Trophoblast cell (in vitro differentiated cells and primary cell): ENCODE data around the gene GIMAP4.

Experiments used
- DNase-seq, 2 donors: peaks; one replicate each; pipeline ENCODE4 v3.0.0-alpha.2; 2016
- H2AFZ ChIP-seq: 2 replicates; pipeline ENCODE4 v1.6.1; 2013; ENCODE audit warnings: low read length, moderate library complexity, mild to moderate bottlenecking; ENCODE audit not compliant: insufficient read depth, poor library complexity
- H2AK5ac ChIP-seq: 2 replicates; pipeline ENCODE4 v1.6.1; 2013; ENCODE audit warnings: mild to moderate bottlenecking, low read length
- H2BK120ac ChIP-seq: 2 replicates; pipeline ENCODE4 v1.6.1; 2013; ENCODE audit warnings: low read length, mild to moderate bottlenecking, moderate library complexity; ENCODE audit not compliant: insufficient read depth, poor library complexity
- H2BK12ac ChIP-seq: 2 replicates; pipeline ENCODE4 v1.6.1; 2013; ENCODE audit warnings: mild to moderate bottlenecking, low read length, moderate library complexity
- H2BK5ac ChIP-seq: 2 replicates; pipeline ENCODE4 v1.6.1; 2013; ENCODE audit warnings: low read length, low read depth, moderate library complexity, mild to moderate bottlenecking; ENCODE audit not compliant: poor library complexity
- H3K14ac ChIP-seq: 2 replicates; pipeline ENCODE4 v1.6.1; 2013; ENCODE audit warnings: mild to moderate bottlenecking, low read length
- H3K18ac ChIP-seq: 2 replicates; pipeline ENCODE4 v1.6.1; 2013; ENCODE audit warnings: mild to moderate bottlenecking, low read length
- H3K23ac ChIP-seq: 2 replicates; pipeline ENCODE4 v1.6.1; 2013; ENCODE audit warnings: low read length
- H3K27ac ChIP-seq: 2 replicates; pipeline ENCODE4 v1.5.1; 2013; ENCODE audit warnings: low read depth, mild to moderate bottlenecking, inconsistent platforms, low read length, moderate library complexity
- H3K27me3 ChIP-seq: 2 replicates; pipeline ENCODE4 v1.6.1; 2013; ENCODE audit warnings: inconsistent platforms, mild to moderate bottlenecking, low read length, moderate library complexity; ENCODE audit not compliant: insufficient read depth
- H3K36me3 ChIP-seq, 2 experiments: 1 replicate in 1 of 2; 2 replicates in 1 of 2; pipeline ENCODE4 v1.6.1; 2013; ENCODE audit warnings: low read length in 2 of 2, mild to moderate bottlenecking in 2 of 2, moderate library complexity in 1 of 2; ENCODE audit not compliant: insufficient read depth in 2 of 2, control insufficient read depth in 1 of 2
- H3K4ac ChIP-seq: 2 replicates; pipeline ENCODE4 v1.6.1; 2013; ENCODE audit warnings: low read depth, mild to moderate bottlenecking, low read length, moderate library complexity
- H3K4me1 ChIP-seq, 2 experiments: 1 replicate in 1 of 2; 2 replicates in 1 of 2; pipeline ENCODE4 v1.6.1; 2013; ENCODE audit warnings: low read length in 2 of 2, mild to moderate bottlenecking in 2 of 2, moderate library complexity in 1 of 2; ENCODE audit not compliant: insufficient read depth in 2 of 2, control insufficient read depth in 1 of 2
- H3K4me2 ChIP-seq: 2 replicates; pipeline ENCODE4 v1.6.1; 2013; ENCODE audit warnings: inconsistent platforms, mild to moderate bottlenecking, low read length, moderate library complexity
- H3K4me3 ChIP-seq: 2 replicates; pipeline ENCODE4 v1.5.1; 2013; ENCODE audit warnings: mild to moderate bottlenecking, low read depth, low read length, inconsistent platforms
- H3K79me1 ChIP-seq: one replicate; pipeline ENCODE4 v1.6.1; 2013; ENCODE audit warnings: low read length
- H3K79me2 ChIP-seq: 2 replicates; pipeline ENCODE4 v1.6.1; 2013; ENCODE audit warnings: low read length, mild to moderate bottlenecking; ENCODE audit not compliant: control insufficient read depth, insufficient read depth, poor library complexity
- H3K9ac ChIP-seq: 2 replicates; pipeline ENCODE4 v1.6.1; 2013; ENCODE audit warnings: mild to moderate bottlenecking, low read length
- H3K9me3 ChIP-seq: 2 replicates; pipeline ENCODE4 v1.6.1; 2013; ENCODE audit warnings: low read depth, mild to moderate bottlenecking, control low read depth, inconsistent platforms, low read length; ENCODE audit not compliant: insufficient read depth
- H4K12ac ChIP-seq: 2 replicates; pipeline ENCODE4 v1.6.1; 2013; ENCODE audit warnings: low read depth, mild to moderate bottlenecking, low read length, moderate library complexity
- H4K8ac ChIP-seq: 2 replicates; pipeline ENCODE4 v1.6.1; 2013; ENCODE audit warnings: low read depth, mild to moderate bottlenecking, low read length, moderate library complexity
- H4K91ac ChIP-seq: one replicate; pipeline ENCODE4 v1.6.1; 2013; ENCODE audit warnings: low read depth, mild to moderate bottlenecking, low read length, moderate library complexity
- WGBS: extraction: QIAGEN DNeasy Blood & Tissue Kit; methylation state at CpG from one replicate; pipeline ENCODE4 v1.1.7; 2013; ENCODE audit warnings: missing lambda C conversion rate; ENCODE audit not compliant: insufficient read length, insufficient coverage; ENCODE audit errors: extremely low coverage; 5-methylcytosine and 5-hydroxymethylcytosine counted together

Gene GIMAP4

DNA sequence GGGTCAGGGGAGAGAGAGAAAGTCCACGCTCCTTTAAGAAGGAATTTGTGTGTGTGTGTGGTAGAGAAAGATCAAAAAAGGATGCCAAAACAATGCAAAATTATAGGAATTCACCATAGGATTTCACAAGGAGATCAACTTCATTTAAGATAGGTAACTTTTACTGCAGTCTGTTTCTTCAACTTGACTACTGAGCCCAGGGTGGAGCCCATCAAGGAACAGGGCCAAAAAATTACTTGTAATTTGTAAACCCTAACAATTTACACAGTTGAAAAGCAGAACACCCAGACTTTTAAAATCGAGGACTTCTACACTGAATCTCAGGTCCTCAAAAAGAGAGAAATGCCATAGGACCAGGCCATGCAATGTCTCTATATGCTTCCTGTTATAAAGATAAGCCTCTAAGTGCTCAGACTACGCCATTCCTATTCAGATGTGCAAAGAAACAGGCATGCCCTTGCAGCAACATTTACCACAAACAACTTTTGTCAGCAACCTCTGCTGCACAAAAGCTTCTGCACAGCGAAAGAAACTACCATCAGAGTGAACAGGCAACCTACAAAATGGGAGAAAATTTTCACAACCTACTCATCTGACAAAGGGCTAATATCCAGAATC, 10.6 kb upstream of the GIMAP4 start:
- Histone ChIP-seq H3K4me1 (no peaks in the 10 kb centered on the region), H3K9me3 (peaks cover 4% of the 10 kb centered on the region), H3K9ac (no peak overlapping the region), H4K12ac (no peak overlapping the region), H2BK120ac (no peak overlapping the region), H3K79me2 (no peaks in the 10 kb centered on the region), H3K18ac (no peak overlapping the region), H3K4me2 (no peak overlapping the region), H3K79me1 (no peaks in the 10 kb centered on the region), H4K91ac (no peak overlapping the region), H3K36me3 (no peaks in the 10 kb centered on the region), H2AK5ac (no peak overlapping the region), H3K4me3 (no peak overlapping the region), H2BK12ac (no peak overlapping the region), H3K4ac (no peak overlapping the region), H3K27ac (no peak overlapping the region), H3K14ac (no peak overlapping the region), H3K23ac (no peak overlapping the region), H4K8ac (no peak overlapping the region), H2BK5ac (no peak overlapping the region), H2AFZ (no peak overlapping the region), H3K27me3 (no peaks in the 10 kb centered on the region)
- no CpG with 5 or more reads among the region's 4 CpGs for WGBS
- no peak for DNase-seq

DNA sequence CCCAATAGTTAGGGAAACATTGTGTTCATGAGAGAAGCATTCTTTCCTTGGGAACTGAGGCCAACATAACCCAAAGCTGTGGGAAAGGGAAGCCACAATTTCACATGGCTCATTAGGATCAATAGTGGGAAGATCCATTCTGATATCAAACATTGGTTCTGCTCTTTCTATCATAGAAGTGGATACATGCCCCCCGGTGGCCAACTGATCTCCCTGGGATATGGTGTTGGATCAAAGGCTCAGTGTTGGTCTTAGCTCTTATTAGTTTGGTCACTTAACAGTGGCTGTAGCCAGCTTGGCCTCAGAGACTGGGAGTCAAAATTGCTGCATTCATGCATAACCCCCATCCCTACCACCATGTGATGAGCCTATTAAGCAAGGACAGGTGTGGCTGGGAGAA, 6.7 kb upstream of the GIMAP4 start:
- no peak overlapping the region for H3K4ac ChIP-seq
- no CpG with 5 or more reads among the region's 1 CpG for WGBS
- no peak for DNase-seq
- H3K18ac ChIP-seq = no peak overlapping the region
- H2BK120ac ChIP-seq = no peak overlapping the region
- no peak overlapping the region for H3K27ac ChIP-seq
- H2BK12ac ChIP-seq = no peak overlapping the region
- no peak overlapping the region for H4K91ac ChIP-seq
- H4K8ac ChIP-seq = no peak overlapping the region
- no peak overlapping the region for H2BK5ac ChIP-seq
- H3K79me1 ChIP-seq = no peaks in the 10 kb centered on the region
- H3K4me3 ChIP-seq = no peak overlapping the region
- no peak overlapping the region for H2AFZ ChIP-seq
- H3K79me2 ChIP-seq = no peaks in the 10 kb centered on the region
- no peaks in the 10 kb centered on the region for H3K27me3 ChIP-seq
- no peaks in the 10 kb centered on the region for H3K4me1 ChIP-seq
- H2AK5ac ChIP-seq = no peak overlapping the region
- peaks cover 2% of the 10 kb centered on the region for H3K9me3 ChIP-seq
- no peak overlapping the region for H4K12ac ChIP-seq
- no peak overlapping the region for H3K9ac ChIP-seq
- H3K14ac ChIP-seq = no peak overlapping the region
- no peak overlapping the region for H3K4me2 ChIP-seq
- H3K36me3 ChIP-seq = no peaks in the 10 kb centered on the region
- no peak overlapping the region for H3K23ac ChIP-seq

DNA sequence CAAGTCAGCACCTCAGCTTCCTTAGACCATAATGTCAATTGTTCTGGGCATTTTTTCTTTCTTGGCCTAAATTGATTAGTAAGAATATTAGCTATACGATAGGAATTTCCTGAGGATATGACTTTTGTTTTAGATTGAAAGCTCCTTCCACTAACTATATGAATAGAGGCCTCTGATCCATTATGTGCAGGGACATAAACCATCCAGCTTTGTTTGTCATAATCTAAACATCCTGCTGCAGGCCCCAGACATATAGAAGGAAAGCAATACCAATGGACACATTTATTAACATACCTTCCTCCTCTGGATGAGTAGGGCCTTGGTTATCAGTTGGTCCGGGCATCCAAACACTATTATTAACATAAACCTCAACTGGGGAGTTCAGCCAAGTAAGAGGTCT, 4.3 kb upstream of the GIMAP4 start:
- Histone ChIP-seq H3K4me2 (no peak overlapping the region), H4K12ac (no peak overlapping the region), H3K79me2 (no peaks in the 10 kb centered on the region), H3K18ac (no peak overlapping the region), H4K91ac (no peak overlapping the region), H2BK5ac (no peak overlapping the region), H3K36me3 (no peaks in the 10 kb centered on the region), H3K27ac (no peak overlapping the region), H3K79me1 (no peaks in the 10 kb centered on the region), H2AK5ac (no peak overlapping the region), H3K14ac (no peak overlapping the region), H3K23ac (no peak overlapping the region), H3K9ac (no peak overlapping the region), H3K4ac (no peak overlapping the region), H3K4me3 (no peak overlapping the region), H3K4me1 (no peaks in the 10 kb centered on the region), H2BK12ac (no peak overlapping the region), H2BK120ac (no peak overlapping the region), H3K9me3 (peaks cover 2% of the 10 kb centered on the region), H4K8ac (no peak overlapping the region), H2AFZ (no peak overlapping the region), H3K27me3 (no peaks in the 10 kb centered on the region)
- WGBS = no CpG with 5 or more reads among the region's 2 CpGs
- no peak for DNase-seq

DNA sequence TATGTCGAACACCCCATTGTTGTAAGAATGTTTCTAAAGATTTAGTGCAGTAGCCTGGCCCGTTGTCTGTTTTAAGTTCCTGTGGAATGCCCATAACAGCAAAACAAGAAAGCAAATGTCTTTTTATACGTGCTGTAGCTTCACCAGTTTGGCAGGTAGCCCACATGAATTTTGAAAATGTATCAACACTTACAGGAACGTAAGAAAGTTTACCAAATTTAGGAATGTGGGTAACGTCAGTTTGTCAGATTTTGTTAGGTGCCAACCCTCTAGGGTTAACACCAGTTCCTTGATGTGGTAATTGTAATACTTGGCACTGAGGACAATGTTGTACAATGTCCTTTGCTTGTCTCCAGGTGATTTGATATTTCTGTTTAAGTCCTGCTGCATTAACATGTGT, 3.2 kb upstream of the GIMAP4 start:
- Histone ChIP-seq H3K79me2 (no peaks in the 10 kb centered on the region), H4K8ac (no peak overlapping the region), H3K36me3 (no peaks in the 10 kb centered on the region), H2AK5ac (no peak overlapping the region), H2BK120ac (no peak overlapping the region), H3K9ac (no peak overlapping the region), H3K4me1 (no peaks in the 10 kb centered on the region), H3K79me1 (no peaks in the 10 kb centered on the region), H3K27me3 (no peaks in the 10 kb centered on the region), H3K27ac (no peak overlapping the region), H4K91ac (no peak overlapping the region), H2BK12ac (no peak overlapping the region), H3K9me3 (peaks cover 2% of the 10 kb centered on the region), H2BK5ac (no peak overlapping the region), H3K4ac (no peak overlapping the region), H3K14ac (no peak overlapping the region), H4K12ac (no peak overlapping the region), H3K18ac (no peak overlapping the region), H2AFZ (no peak overlapping the region), H3K23ac (no peak overlapping the region), H3K4me3 (no peak overlapping the region), H3K4me2 (no peak overlapping the region)
- DNase-seq = no peak
- WGBS = no CpG with 5 or more reads among the region's 5 CpGs
